KMS-11 (cell line): ENCODE data around the gene LRRC56.

Experiments used
- H2AFZ ChIP-seq: fragments of 200-600 bp; sonication (generic); 2 replicates; pipeline ENCODE4 v1.6.1; 2016; ENCODE audit warnings: antibody characterized with exemption, mixed run types, low read depth
- H3K27ac ChIP-seq: fragments of 200-600 bp; sonication (generic); 2 replicates; pipeline ENCODE4 v1.6.1; 2016; ENCODE audit warnings: mild to moderate bottlenecking, mixed run types
- H3K27me3 ChIP-seq: fragments of 200-600 bp; sonication (generic); 2 replicates; pipeline ENCODE4 v1.6.1; 2017; ENCODE audit warnings: mild to moderate bottlenecking, low read depth, mixed run types, moderate library complexity; ENCODE audit not compliant: insufficient read depth
- H3K36me3 ChIP-seq: fragments of 200-600 bp; sonication (generic); 2 replicates; pipeline ENCODE4 v1.6.1; 2017; ENCODE audit warnings: mild to moderate bottlenecking, mixed run types; ENCODE audit not compliant: insufficient read depth
- H3K4me1 ChIP-seq: fragments of 200-600 bp; sonication (generic); 2 replicates; pipeline ENCODE4 v1.6.1; 2016; ENCODE audit warnings: mild to moderate bottlenecking, low read depth, mixed run types; ENCODE audit not compliant: poor library complexity, severe bottlenecking
- H3K4me2 ChIP-seq: fragments of 200-600 bp; sonication (generic); 2 replicates; pipeline ENCODE4 v1.7.0; 2016; ENCODE audit warnings: mild to moderate bottlenecking, mixed run types
- H3K4me3 ChIP-seq: fragments of 200-600 bp; sonication (generic); IDR thresholded peaks from 2 replicates; pipeline ENCODE4 v1.6.1; 2017; ENCODE audit warnings: low read depth, low read length, mixed read lengths; ENCODE audit not compliant: insufficient read depth
- H3K79me2 ChIP-seq: fragments of 200-600 bp; sonication (generic); 2 replicates; pipeline ENCODE4 v1.6.1; 2016; ENCODE audit warnings: low read depth, mixed run types; ENCODE audit not compliant: insufficient read depth
- H3K9ac ChIP-seq: fragments of 200-600 bp; sonication (generic); 2 replicates; pipeline ENCODE4 v1.6.1; 2016; ENCODE audit warnings: mild to moderate bottlenecking, mixed run types
- H4K20me1 ChIP-seq: fragments of 200-600 bp; sonication (generic); 2 replicates; pipeline ENCODE4 v1.6.1; 2016; ENCODE audit warnings: mild to moderate bottlenecking, mixed run types; ENCODE audit not compliant: insufficient read depth
- CTCF ChIP-seq: fragments of 200-600 bp; sonication (generic); conservative IDR thresholded peaks from 2 replicates; pipeline ENCODE4 v1.6.1; 2017; ENCODE audit warnings: low read depth, mild to moderate bottlenecking, antibody characterized with exemption, low read length, moderate library complexity, mixed read lengths

The LRRC56 gene

GRCh38 chr11:553988-554340, 16.6 kb downstream of the LRRC56 start:
- no peaks in the 10 kb centered on the region for H4K20me1 ChIP-seq
- H3K4me2 ChIP-seq, result no peak overlapping the region; the same call in 1 of the 2 replicates

GRCh38 chr11:554428-555226, 17.3 kb downstream of the LRRC56 start:
- Histone ChIP-seq H3K4me1 (peaks cover 9% of the 10 kb centered on the region), H3K9ac (peak overlapping the region; percentile 41; the same call in 1 of the 2 replicates), H4K20me1 (no peaks in the 10 kb centered on the region), H3K27me3 (no peaks in the 10 kb centered on the region; the same call in 1 of the 2 replicates), H3K4me2 (peak overlapping the region; percentile 80), H3K4me3 (no peak overlapping the region), H3K79me2 (no peaks in the 10 kb centered on the region), H3K27ac (no peak overlapping the region), H2AFZ (peak overlapping the region; percentile 67), H3K36me3 (no peaks in the 10 kb centered on the region)
- peak; percentile 34 for TF ChIP-seq CTCF

More at GRCh38 chr11:553988-554340, 16.6 kb downstream of the LRRC56 start:
- Histone ChIP-seq H3K27me3 (no peaks in the 10 kb centered on the region; the same call in 1 of the 2 replicates), H3K36me3 (no peaks in the 10 kb centered on the region), H3K9ac (no peak overlapping the region), H3K79me2 (no peaks in the 10 kb centered on the region), H3K4me3 (no peak overlapping the region), H2AFZ (no peak overlapping the region), H3K4me1 (peaks cover 8% of the 10 kb centered on the region), H3K27ac (no peak overlapping the region)
- TF ChIP-seq CTCF, result no peak

- no peaks in the 10 kb centered on the region; the same call in 1 of the 2 replicates for H3K27me3 ChIP-seq
- no peak overlapping the region for H3K9ac ChIP-seq
- H4K20me1 ChIP-seq, result no peaks in the 10 kb centered on the region
- no peak overlapping the region for H3K4me2 ChIP-seq
- peaks cover 16% of the 10 kb centered on the region for H3K4me1 ChIP-seq
- H3K36me3 ChIP-seq, result no peaks in the 10 kb centered on the region
- TF ChIP-seq CTCF, result no peak
- H2AFZ ChIP-seq, result peak overlapping the region; percentile 41; the same call in 1 of the 2 replicates
- no peak overlapping the region for H3K4me3 ChIP-seq
- H3K79me2 ChIP-seq, result no peaks in the 10 kb centered on the region
- H3K27ac ChIP-seq, result no peak overlapping the region
These were observed 18.0 kb downstream of the LRRC56 start for GRCh38 chr11:555227-555779.

- no peaks in the 10 kb centered on the region for H3K79me2 ChIP-seq
- H3K4me1 ChIP-seq, result peaks cover 16% of the 10 kb centered on the region
- H3K4me2 ChIP-seq, result no peak overlapping the region
- no peak overlapping the region for H3K27ac ChIP-seq
- H3K36me3 ChIP-seq, result no peaks in the 10 kb centered on the region
- H2AFZ ChIP-seq, result no peak overlapping the region
- TF ChIP-seq CTCF, result no peak
- H3K4me3 ChIP-seq, result no peak overlapping the region
- no peaks in the 10 kb centered on the region for H4K20me1 ChIP-seq
- no peaks in the 10 kb centered on the region; the same call in 1 of the 2 replicates for H3K27me3 ChIP-seq
- H3K9ac ChIP-seq, result no peak overlapping the region
These were observed 18.7 kb downstream of the LRRC56 start for GRCh38 chr11:555780-556661.
